Naive thymus-derived CD4-positive, alpha-beta T cell (primary cell): ENCODE measurements around the gene CLSTN2. TPM values are rescaled to one million over a fixed set of nuclear protein-coding genes. Genes with fewer than 3 reads are reported as not detected.

Experiments
- ATAC-seq: fragments of 150-1000 bp; cut with Tn5 transposase; 2 replicates; pipeline ENCODE4 v1.10.0; 2021; ENCODE audit warnings: mild to moderate bottlenecking, moderate library complexity
- CTCF ChIA-PET: fragments of 350-600 bp; sonication (Branson Sonifier 250); formaldehyde crosslinking; loops from one replicate; lab custom pipeline; 2021; ENCODE audit warnings: antibody characterized with exemption; lab: Charles Lee
- POLR2A ChIA-PET: fragments of 350-600 bp; sonication (Branson Sonifier 250); formaldehyde crosslinking; loops from one replicate; lab custom pipeline; 2021; ENCODE audit warnings: antibody characterized with exemption, inconsistent platforms; lab: Charles Lee
- DNase-seq, 9 donors: peaks; one replicate each; pipeline versions ENCODE4 v3.0.0 to v3.0.0-alpha.2; 2020 to 2022; ENCODE audit warnings: mixed read lengths in 1 of 9
- H3K27ac ChIP-seq: one replicate; pipeline ENCODE4 v1.7.0; 2013; ENCODE audit warnings: mild to moderate bottlenecking, low read depth, low read length, moderate library complexity
- H3K27me3 ChIP-seq, 2 donors: one replicate each; pipeline ENCODE4 v1.7.0; 2013; ENCODE audit warnings: low read length in 2 of 2, mild to moderate bottlenecking in 2 of 2, moderate library complexity in 2 of 2; ENCODE audit not compliant: control insufficient read depth in 2 of 2, insufficient read depth in 2 of 2
- H3K36me3 ChIP-seq, 3 experiments: 1 replicate in 2 of 3; 2 replicates in 1 of 3; pipeline ENCODE4 v1.7.0; 2013; ENCODE audit warnings: low read length in 3 of 3, mild to moderate bottlenecking in 3 of 3, moderate library complexity in 1 of 3; ENCODE audit not compliant: insufficient read depth in 3 of 3, control insufficient read depth in 2 of 3
- H3K4me1 ChIP-seq, 2 donors: one replicate each; pipeline ENCODE4 v1.7.0; 2013; ENCODE audit warnings: low read length in 2 of 2, mild to moderate bottlenecking in 2 of 2, moderate library complexity in 1 of 2; ENCODE audit not compliant: control insufficient read depth in 2 of 2, insufficient read depth in 2 of 2
- H3K4me3 ChIP-seq: 2 replicates; pipeline ENCODE4 v1.7.0; 2013; ENCODE audit warnings: mild to moderate bottlenecking, low read length
- H3K9me3 ChIP-seq, 3 experiments: 1 replicate in 2 of 3; 2 replicates in 1 of 3; pipeline ENCODE4 v1.7.0; 2013; ENCODE audit warnings: low read length in 3 of 3; ENCODE audit not compliant: control insufficient read depth in 2 of 3
- H3K27ac Mint-ChIP-seq, 9 donors: one replicate each; pipeline ENCODE4 v1.8.0; 2020 to 2022; ENCODE audit warnings: mixed read lengths in 9 of 9, mild to moderate bottlenecking in 8 of 9, moderate library complexity in 5 of 9, inconsistent platforms in 2 of 9
- H3K27me3 Mint-ChIP-seq, 5 donors: one replicate each; pipeline ENCODE4 v1.8.0; 2021 to 2022; ENCODE audit warnings: mixed read lengths in 5 of 5, mild to moderate bottlenecking in 1 of 5
- H3K36me3 Mint-ChIP-seq, 5 donors: one replicate each; pipeline ENCODE4 v1.8.0; 2020 to 2022; ENCODE audit warnings: mixed read lengths in 5 of 5, mild to moderate bottlenecking in 3 of 5, inconsistent platforms in 1 of 5
- H3K4me1 Mint-ChIP-seq, 7 donors: one replicate each; pipeline ENCODE4 v1.8.0; 2020 to 2022; ENCODE audit warnings: mixed read lengths in 7 of 7, mild to moderate bottlenecking in 3 of 7, inconsistent platforms in 1 of 7
- H3K4me3 Mint-ChIP-seq, 10 donors: one replicate each; pipeline ENCODE4 v1.8.0; 2020 to 2022; ENCODE audit warnings: mild to moderate bottlenecking in 10 of 10, mixed read lengths in 10 of 10, moderate library complexity in 6 of 10, inconsistent platforms in 2 of 10
- H3K9me3 Mint-ChIP-seq, 11 donors: one replicate each; pipeline ENCODE4 v1.8.0; 2020 to 2022; ENCODE audit warnings: mixed read lengths in 11 of 11, mild to moderate bottlenecking in 4 of 11, inconsistent platforms in 1 of 11, moderate library complexity in 1 of 11
- intact Hi-C, 2 donors: fragments of 100-400 bp; cut with micrococcal nuclease; formaldehyde crosslinking; loops; one replicate each; pipeline ENCODE4 v1.15.1; 2023
- polyA plus RNA-seq, 2 donors: library from polyadenylated mRNA; unstranded; fragments of 300-500 nt; fragmentation: Illumina TruSeq; gene quantifications; one replicate each; pipeline ENCODE4 v1.2.3, GENCODE V29; 2021
- total RNA-seq, 6 experiments: library from RNA in 5 of 6; stranded (reverse) in 5 of 6; gene quantifications; 1 replicate in 5 of 6; 2 replicates in 1 of 6; pipeline ENCODE4 v1.2.3 and lab custom pipeline; 2021 to 2026

The CLSTN2 gene
- total and polyA plus RNA-seq, 7 experiments from 2014 or later = 0.02 TPM; not detected in 6

- ATAC-seq = no peak
- CTCF ChIA-PET = no interaction called here
- peaks cover 0 to 9% (median under 1%) of the 10 kb centered on the region in 11 donors for H3K9me3 Mint-ChIP-seq
These were observed 594.6 kb downstream of the CLSTN2 start for GRCh38 chr3:140529558-140529957.

GRCh38 chr3:140530131-140530530 lies 595.1 kb downstream of the CLSTN2 start:
- Mint-ChIP-seq H3K27ac (no peak overlapping the region), H3K36me3 (peaks cover 0 to 2% (median 0%) of the 10 kb centered on the region in 5 donors), H3K27me3 (peaks cover 0 to 17% (median 8%) of the 10 kb centered on the region in 5 donors), H3K9me3 (peaks cover 0 to 6% (median 1%) of the 10 kb centered on the region in 11 donors), H3K4me1 (no peaks in the 10 kb centered on the region), H3K4me3 (no peak overlapping the region)
- Histone ChIP-seq H3K27me3 (no peaks in the 10 kb centered on the region), H3K9me3 (no peaks in the 10 kb centered on the region), H3K27ac (no peak overlapping the region), H3K4me3 (no peak overlapping the region), H3K36me3 (no peaks in the 10 kb centered on the region), H3K4me1 (no peaks in the 10 kb centered on the region)
- ATAC-seq = no peak
- no peak for DNase-seq
- intact Hi-C loops = no loop called here
- CTCF ChIA-PET = no interaction called here
- POLR2A ChIA-PET = no interaction called here

More at GRCh38 chr3:140529558-140529957, 594.6 kb downstream of the CLSTN2 start:
- POLR2A ChIA-PET = no interaction called here
- Mint-ChIP-seq H3K36me3 (peaks cover 0 to 6% (median 0%) of the 10 kb centered on the region in 5 donors), H3K27ac (no peak overlapping the region), H3K4me3 (no peak overlapping the region), H3K27me3 (peaks cover 0 to 14% (median 12%) of the 10 kb centered on the region in 5 donors), H3K4me1 (no peaks in the 10 kb centered on the region)
- DNase-seq = no peak
- Histone ChIP-seq H3K9me3 (no peaks in the 10 kb centered on the region), H3K27me3 (no peaks in the 10 kb centered on the region), H3K27ac (no peak overlapping the region), H3K4me3 (no peak overlapping the region), H3K4me1 (no peaks in the 10 kb centered on the region), H3K36me3 (no peaks in the 10 kb centered on the region)
- intact Hi-C loops = no loop called here

DNA sequence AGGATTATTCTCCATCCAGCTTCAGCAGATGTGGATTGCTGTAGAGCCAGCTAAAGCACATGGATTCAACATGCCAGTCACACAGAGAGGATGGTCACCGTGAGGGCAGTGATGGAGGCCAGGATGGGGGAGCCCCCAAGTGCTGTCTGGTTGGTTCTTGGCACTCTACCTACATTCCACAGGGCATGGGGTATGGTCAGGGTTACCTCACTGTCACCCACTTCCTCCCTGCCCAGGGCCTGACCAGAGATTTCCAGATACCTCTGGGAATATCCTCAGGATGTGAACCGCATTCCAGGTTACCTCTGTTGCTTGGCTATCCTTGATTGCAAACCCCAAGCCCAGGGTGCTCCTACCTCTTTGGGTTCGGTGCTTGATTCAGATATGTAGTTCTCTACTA lies 595.6 kb downstream of the CLSTN2 start:
- DNase-seq (no peak), ATAC-seq (no peak)
- Mint-ChIP-seq H3K36me3 (no peaks in the 10 kb centered on the region), H3K27ac (no peak overlapping the region), H3K9me3 (peaks cover 0 to 6% (median 0%) of the 10 kb centered on the region in 11 donors), H3K4me1 (no peaks in the 10 kb centered on the region), H3K4me3 (no peak overlapping the region), H3K27me3 (peaks cover 0 to 17% (median 4%) of the 10 kb centered on the region in 5 donors)
- no peak overlapping the region for H3K4me3 ChIP-seq
- intact Hi-C loops = no loop called here
- no peaks in the 10 kb centered on the region for H3K36me3 ChIP-seq
- no peaks in the 10 kb centered on the region for H3K4me1 ChIP-seq
- POLR2A ChIA-PET = no interaction called here
- H3K9me3 ChIP-seq = no peaks in the 10 kb centered on the region
- H3K27ac ChIP-seq = no peak overlapping the region
- no peaks in the 10 kb centered on the region for H3K27me3 ChIP-seq
- CTCF ChIA-PET = no interaction called here

GRCh38 chr3:140532793-140533330 lies 597.9 kb downstream of the CLSTN2 start:
- Mint-ChIP-seq H3K9me3 (peaks cover 0 to 5% (median 0%) of the 10 kb centered on the region in 11 donors), H3K27me3 (peaks cover 0 to 17% (median 5%) of the 10 kb centered on the region in 5 donors), H3K4me3 (no peak overlapping the region), H3K27ac (no peak overlapping the region), H3K36me3 (no peaks in the 10 kb centered on the region), H3K4me1 (no peaks in the 10 kb centered on the region)
- DNase-seq = no peak
- Histone ChIP-seq H3K27me3 (no peaks in the 10 kb centered on the region), H3K4me3 (no peak overlapping the region), H3K9me3 (no peaks in the 10 kb centered on the region), H3K27ac (no peak overlapping the region), H3K36me3 (no peaks in the 10 kb centered on the region), H3K4me1 (no peaks in the 10 kb centered on the region)
- CTCF ChIA-PET = no interaction called here
- ATAC-seq = no peak
- POLR2A ChIA-PET = no interaction called here
- intact Hi-C loops = no loop called here

- no peak overlapping the region for H3K27ac Mint-ChIP-seq
- Histone ChIP-seq H3K4me3 (no peak overlapping the region), H3K27me3 (no peaks in the 10 kb centered on the region), H3K27ac (no peak overlapping the region), H3K4me1 (no peaks in the 10 kb centered on the region), H3K36me3 (no peaks in the 10 kb centered on the region), H3K9me3 (no peaks in the 10 kb centered on the region)
- intact Hi-C loops = no loop called here
- DNase-seq (no peak), ATAC-seq (no peak)
- peaks cover 0 to 11% (median 5%) of the 10 kb centered on the region in 5 donors for H3K27me3 Mint-ChIP-seq
- CTCF ChIA-PET = no interaction called here
- no peaks in the 10 kb centered on the region for H3K36me3 Mint-ChIP-seq
- POLR2A ChIA-PET = no interaction called here
- H3K9me3 Mint-ChIP-seq = peaks cover 0 to 6% (median 1%) of the 10 kb centered on the region in 11 donors
- no peaks in the 10 kb centered on the region for H3K4me1 Mint-ChIP-seq
- no peak overlapping the region for H3K4me3 Mint-ChIP-seq
These were observed 602.1 kb downstream of the CLSTN2 start for GRCh38 chr3:140536926-140537726.

DNA sequence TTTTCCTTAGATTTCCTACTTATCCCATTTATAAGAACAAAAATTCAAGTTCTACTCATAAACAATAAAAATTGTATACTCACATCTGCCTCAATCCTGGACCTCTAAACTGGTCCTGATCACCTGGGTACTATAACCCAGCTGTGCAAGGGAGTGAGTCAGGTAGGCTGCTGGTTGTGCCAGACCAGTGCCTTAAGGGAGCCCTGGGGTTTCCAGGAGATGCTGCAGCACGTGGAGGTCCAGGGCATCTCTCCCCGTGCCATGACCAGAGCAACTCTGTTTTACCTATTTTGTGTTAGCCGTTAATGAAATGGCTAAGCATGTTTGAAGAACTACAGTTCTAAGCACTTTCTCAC lies 602.7 kb downstream of the CLSTN2 start:
- no peak overlapping the region for H3K4me3 Mint-ChIP-seq
- Histone ChIP-seq H3K9me3 (no peaks in the 10 kb centered on the region), H3K4me3 (no peak overlapping the region), H3K4me1 (no peaks in the 10 kb centered on the region), H3K27me3 (no peaks in the 10 kb centered on the region), H3K27ac (no peak overlapping the region), H3K36me3 (no peaks in the 10 kb centered on the region)
- H3K4me1 Mint-ChIP-seq = no peaks in the 10 kb centered on the region
- H3K27me3 Mint-ChIP-seq = peaks cover 0 to 11% (median 5%) of the 10 kb centered on the region in 5 donors
- POLR2A ChIA-PET = no interaction called here
- no peak for ATAC-seq
- no peaks in the 10 kb centered on the region for H3K36me3 Mint-ChIP-seq
- H3K9me3 Mint-ChIP-seq = peaks cover 0 to 6% (median 1%) of the 10 kb centered on the region in 11 donors
- H3K27ac Mint-ChIP-seq = no peak overlapping the region
- intact Hi-C loops = no loop called here
- DNase-seq = no peak
- CTCF ChIA-PET = no interaction called here

DNA sequence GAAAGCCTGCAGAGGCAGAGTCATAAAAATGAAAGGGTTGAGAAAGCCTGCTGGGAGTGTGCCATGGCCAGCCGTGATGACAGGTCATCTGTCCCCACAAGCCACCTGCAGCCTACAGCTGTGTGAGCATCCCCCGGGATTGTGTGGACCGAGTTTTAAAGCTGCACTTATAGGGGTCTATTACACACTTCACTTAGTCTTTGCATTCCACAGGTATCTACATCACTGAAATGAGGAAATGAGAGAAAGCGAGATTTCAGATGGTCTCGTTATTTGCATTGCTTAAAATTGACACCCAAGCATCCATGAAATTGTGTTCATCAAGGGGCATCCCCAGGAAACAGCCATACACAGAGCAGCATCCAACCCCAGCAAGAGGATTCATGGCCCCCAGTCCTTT lies 605.3 kb downstream of the CLSTN2 start:
- intact Hi-C loops = no loop called here
- no peaks in the 10 kb centered on the region for H3K27me3 ChIP-seq
- no peak for DNase-seq
- H3K27me3 Mint-ChIP-seq = peaks cover 0 to 11% (median 0%) of the 10 kb centered on the region in 5 donors
- H3K27ac ChIP-seq = no peak overlapping the region
- no peaks in the 10 kb centered on the region for H3K9me3 ChIP-seq
- no peak overlapping the region for H3K27ac Mint-ChIP-seq
- no peak overlapping the region for H3K4me3 ChIP-seq
- no peak overlapping the region for H3K4me3 Mint-ChIP-seq
- no peaks in the 10 kb centered on the region for H3K4me1 Mint-ChIP-seq
- no peaks in the 10 kb centered on the region for H3K36me3 ChIP-seq
- POLR2A ChIA-PET = no interaction called here
- CTCF ChIA-PET = no interaction called here
- ATAC-seq = no peak
- no peaks in the 10 kb centered on the region for H3K36me3 Mint-ChIP-seq
- H3K4me1 ChIP-seq = no peaks in the 10 kb centered on the region
- peaks cover 0 to 4% (median 0%) of the 10 kb centered on the region in 11 donors for H3K9me3 Mint-ChIP-seq
